ENCODE data around the gene APOL3.

GRCh38 chr22:36145881-36146280 is 14.7 kb downstream of the APOL3 start:
- TF ChIP-seq CTCF (IDR thresholded peaks at IDR 0.05) = no peak
- TF ChIP-seq ZFX (IDR thresholded peaks at IDR 0.05; ENCODE audit: borderline replicate concordance) = no peak

Measured in 22Rv1 (cell line).